Endothelial cell of umbilical vein (primary cell): ENCODE results near the gene RIPPLY1. TPM values are rescaled to one million over a fixed set of nuclear protein-coding genes. Genes with fewer than 3 reads are reported as not detected.

Experiments
- BruUV-seq: library from RNA; stranded (reverse); fragments of 400-500 nt; replicated peaks from 2 replicates; lab custom pipeline; 2021; lab: Mats Ljungman, UMichigan
- CTCF ChIA-PET: fragments of 300-600, 350-600 bp; sonication (Branson Sonifier 250); formaldehyde crosslinking; loops from one replicate; lab custom pipeline; 2021; ENCODE audit warnings: antibody characterized with exemption, inconsistent platforms; lab: Charles Lee
- POLR2A ChIA-PET: fragments of 300-600, 350-600 bp; sonication (Branson Sonifier 250); formaldehyde crosslinking; loops from one replicate; lab custom pipeline; 2021; ENCODE audit warnings: antibody characterized with exemption, inconsistent platforms; lab: Charles Lee
- DNase-seq: peaks from one replicate; pipeline ENCODE4 v3.0.0-alpha.2; 2011; ENCODE audit warnings: low read depth, low spot score
- FAIRE-seq: peaks from 2 replicates; lab custom pipeline; 2011; peaks lifted over from hg19 to GRCh38; lab: Jason Lieb, UNC
- H2AFZ ChIP-seq: 2 replicates; pipeline ENCODE4 v1.6.0; 2012; ENCODE audit warnings: low read depth, low read length, control low read depth, inconsistent platforms
- H3K27ac ChIP-seq: 2 replicates; pipeline ENCODE4 v1.5.1; 2011; ENCODE audit warnings: low read depth, mild to moderate bottlenecking, control low read depth, low read length, moderate library complexity; ENCODE audit not compliant: insufficient read depth
- H3K27me3 ChIP-seq, 2 experiments: 2 replicates each; pipeline versions ENCODE4 v1.6.0 to v1.6.1; 2011; ENCODE audit warnings: low read length in 2 of 2, mixed read lengths in 1 of 2; ENCODE audit not compliant: control insufficient read depth in 2 of 2, insufficient read depth in 2 of 2
- H3K36me3 ChIP-seq, 2 experiments: 2 replicates in 1 of 2; 3 replicates in 1 of 2; pipeline ENCODE4 v1.5.1; 2011; ENCODE audit warnings: low read length in 2 of 2, mild to moderate bottlenecking in 1 of 2, moderate library complexity in 1 of 2; ENCODE audit not compliant: control insufficient read depth in 2 of 2, insufficient read depth in 2 of 2; ENCODE audit errors: extremely low read depth in 1 of 2
- H3K4me1 ChIP-seq: 3 replicates; pipeline ENCODE4 v1.5.1; 2011; ENCODE audit warnings: mild to moderate bottlenecking, low read length; ENCODE audit not compliant: control insufficient read depth, insufficient read depth; ENCODE audit errors: extremely low read depth
- H3K4me2 ChIP-seq: 2 replicates; pipeline ENCODE4 v1.6.1; 2011; ENCODE audit warnings: low read length, control low read depth, mixed read lengths; ENCODE audit not compliant: insufficient read depth
- H3K4me3 ChIP-seq, 3 experiments: fragments of 200-600 bp in 1 of 3; sonication (generic), shearing (Covaris generic) in 1 of 3; replicated peaks in 1 of 3; 2 replicates each; pipeline ENCODE4 v1.5.1; 2011 to 2016; ENCODE audit warnings: control low read depth in 3 of 3, low read length in 3 of 3, mild to moderate bottlenecking in 2 of 3, inconsistent platforms in 1 of 3, low read depth in 1 of 3, moderate library complexity in 1 of 3; ENCODE audit not compliant: insufficient read depth in 1 of 3
- H3K79me2 ChIP-seq: 2 replicates; pipeline ENCODE4 v1.6.0; 2012; ENCODE audit warnings: low read length, inconsistent platforms; ENCODE audit not compliant: control insufficient read depth, insufficient read depth
- H3K9ac ChIP-seq: replicated peaks from 2 replicates; pipeline ENCODE3; 2011; ENCODE audit warnings: low read length, control low read depth; ENCODE audit not compliant: insufficient read depth; ENCODE audit errors: extremely low read depth
- H3K9me1 ChIP-seq: replicated peaks from 3 replicates; pipeline ENCODE4 v1.6.0; 2011; ENCODE audit warnings: mild to moderate bottlenecking, low read length; ENCODE audit not compliant: control insufficient read depth, insufficient read depth; ENCODE audit errors: extremely low read depth
- H3K9me3 ChIP-seq: replicated peaks from 2 replicates; pipeline ENCODE4 v1.5.1; 2012; ENCODE audit warnings: low read length, inconsistent platforms; ENCODE audit not compliant: control insufficient read depth, insufficient read depth
- H4K20me1 ChIP-seq: replicated peaks from 2 replicates; pipeline ENCODE3; 2011; ENCODE audit warnings: mild to moderate bottlenecking, low read length; ENCODE audit not compliant: control insufficient read depth, insufficient read depth; ENCODE audit errors: extremely low read depth
- CTCF ChIP-seq, 2 donors: IDR thresholded peaks; 1 replicate in 1 of 2; 2 replicates in 1 of 2; pipeline ENCODE4 v1.5.1; 2011; ENCODE audit warnings: low read length in 2 of 2, mild to moderate bottlenecking in 2 of 2, moderate library complexity in 2 of 2, control low read depth in 1 of 2, inconsistent platforms in 1 of 2, low read depth in 1 of 2; ENCODE audit not compliant: insufficient read depth in 1 of 2; ENCODE audit errors: extremely low read depth in 1 of 2
- EZH2 ChIP-seq: IDR thresholded peaks from 2 replicates; pipeline ENCODE4 v1.6.1; 2012; ENCODE audit warnings: borderline replicate concordance, low read depth, mild to moderate bottlenecking, moderate library complexity, low read length, inconsistent platforms; ENCODE audit not compliant: severe bottlenecking
- FOS ChIP-seq: IDR thresholded peaks from 2 replicates; pipeline ENCODE4 v1.6.1; 2011; ENCODE audit warnings: mild to moderate bottlenecking, low read length, moderate library complexity, borderline replicate concordance; ENCODE audit not compliant: insufficient read depth
- GATA2 ChIP-seq: IDR thresholded peaks from 2 replicates; pipeline ENCODE4 v1.7.0; 2011; ENCODE audit warnings: low read depth, mild to moderate bottlenecking, moderate library complexity, mixed read lengths, low read length; ENCODE audit not compliant: insufficient read length, insufficient read depth
- MYC ChIP-seq: IDR thresholded peaks from one replicate; pipeline ENCODE4 v1.6.1; 2011; ENCODE audit warnings: mild to moderate bottlenecking, low read depth, low read length
- POLR2AphosphoS5 ChIP-seq: IDR thresholded peaks from 2 replicates; pipeline ENCODE4 v1.6.1; 2012; ENCODE audit warnings: low read depth, mild to moderate bottlenecking, control low read depth, low read length, moderate library complexity; ENCODE audit not compliant: insufficient read depth
- dilution Hi-C: fragments of 300-500 bp; cut with MboI; formaldehyde crosslinking; loops from one replicate; pipeline ENCODE4 v1.15.0; 2019; ENCODE audit warnings: low sequenced_read_pairs; ENCODE audit not compliant: extremely low pct_ligation_motif_present
- intact Hi-C: fragments of 100-400 bp; cut with micrococcal nuclease; formaldehyde crosslinking; loops from one replicate; pipeline ENCODE4 v1.10.0; 2022
- polyA plus RNA-seq, 4 experiments: library from polyadenylated mRNA; depleted of rRNA in 3 of 4; stranded (reverse) in 3 of 4; unstranded in 1 of 4; fragments of >200 nt; gene quantifications; 2 replicates each; pipeline versions ENCODE4 v1.2.1 to v1.2.3, GENCODE V29; 2011 to 2012; ENCODE audit warnings: missing spikeins in 1 of 4
- total RNA-seq: library from RNA; stranded (reverse); gene quantifications from 2 replicates; pipeline ENCODE4 v1.2.3, GENCODE V29; 2021

RIPPLY1 gene
- total and polyA plus RNA-seq, 2 donors (not counting 3 experiments of a cell fraction or from before 2014, with no cell fraction given), result not detected

- no TSS peak for BruUV-seq
- Histone ChIP-seq H3K9me1 (no peaks in the 10 kb centered on the region), H3K27me3 (no peaks in the 10 kb centered on the region), H3K9ac (no peak overlapping the region), H3K9me3 (no peaks in the 10 kb centered on the region), H3K4me2 (no peak overlapping the region), H3K4me3 (no peak overlapping the region), H4K20me1 (no peaks in the 10 kb centered on the region), H3K4me1 (peaks cover 7% of the 10 kb centered on the region), H3K27ac (no peak overlapping the region), H3K36me3 (no peaks in the 10 kb centered on the region), H2AFZ (no peak overlapping the region), H3K79me2 (no peaks in the 10 kb centered on the region)
- DNase-seq (no peak), FAIRE-seq (no peak)
- intact Hi-C loops, result loop anchor here (5.0 kb wide), 1 partner anchor 42 kb away; no protein-coding TSS in a partner anchor
- CTCF ChIA-PET, result no interaction called here
- POLR2A ChIA-PET, result no interaction called here
- dilution Hi-C loops, result no loop called here
- TF ChIP-seq EZH2 (no peak), MYC (no peak), FOS (no peak), GATA2 (no peak), CTCF (IDR thresholded peaks at IDR 0.05; ENCODE audit: extremely low read depth in 1 of 2, insufficient read depth in 1 of 2, low read depth in 1 of 2, low read length in 2 of 2) (no peak), POLR2AphosphoS5 (no peak)
Observed at GRCh38 chrX:106939566-106939965, 36.4 kb upstream of the RIPPLY1 start.
